ENCODE results near the gene KCNJ15. TPM values are rescaled to one million over a fixed set of nuclear protein-coding genes. Genes with fewer than 3 reads are reported as not detected.

KCNJ15 gene
- total RNA-seq, 2 donors from 2014 or later: 23.1 to 27.5 TPM

GRCh38 chr21:38333301-38334272, 76.8 kb downstream of the KCNJ15 start:
- Histone ChIP-seq H3K27ac (no peak overlapping the region), H3K9me3 (no peaks in the 10 kb centered on the region), H3K36me3 (replicated peaks in 1 of 2; ENCODE audit: insufficient read depth in 1 of 2, low read depth in 2 of 2) (no peaks in the 10 kb centered on the region), H3K4me3 (no peak overlapping the region), H3K4me1 (no peaks in the 10 kb centered on the region), H3K27me3 (no peaks in the 10 kb centered on the region)
- no peak for ATAC-seq
- no peak for DNase-seq
- intact Hi-C loops (cut with DNase I): no loop called here
- 69 to 75% methylated on average over 8 of the region's 8 CpGs for WGBS, 2 donors
- TF ChIP-seq CTCF (IDR thresholded peaks at IDR 0.05) (no peak), POLR2A (IDR thresholded peaks at IDR 0.05) (no peak)

DNA sequence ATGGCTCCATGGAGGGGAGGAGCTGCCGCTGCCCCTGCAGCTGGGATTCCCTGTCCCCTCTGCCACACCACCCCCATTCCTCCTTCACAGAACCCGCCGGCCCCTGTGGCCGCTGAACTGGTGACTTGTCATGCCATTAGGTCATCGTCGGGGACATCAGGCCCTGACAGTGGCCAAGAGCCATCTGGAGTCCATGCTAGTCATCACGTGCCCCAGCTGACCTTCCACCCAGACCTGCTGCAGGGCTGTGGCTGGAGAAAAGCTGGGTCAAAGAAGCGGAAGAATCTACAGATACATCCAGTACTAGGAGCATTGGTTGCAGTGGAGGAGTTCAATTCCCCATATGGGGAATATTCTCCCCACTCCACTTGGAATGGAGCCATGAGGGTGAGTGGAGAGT, 78.1 kb downstream of the KCNJ15 start:
- H3K27me3 ChIP-seq: no peaks in the 10 kb centered on the region
- no peak for TF ChIP-seq POLR2A (IDR thresholded peaks at IDR 0.05)
- no peak for TF ChIP-seq CTCF (IDR thresholded peaks at IDR 0.05)
- intact Hi-C loops (cut with DNase I): no loop called here
- no peaks in the 10 kb centered on the region for H3K9me3 ChIP-seq
- WGBS, 2 donors: 78 to 87% methylated on average over 6 to 8 of the region's 8 CpGs
- H3K4me3 ChIP-seq: no peak overlapping the region
- no peaks in the 10 kb centered on the region for H3K36me3 ChIP-seq (replicated peaks in 1 of 2; ENCODE audit: insufficient read depth in 1 of 2, low read depth in 2 of 2)
- DNase-seq (no peak), ATAC-seq (no peak)
- H3K4me1 ChIP-seq: no peaks in the 10 kb centered on the region
- no peak overlapping the region for H3K27ac ChIP-seq

GRCh38 chr21:38337793-38338192, 81.0 kb downstream of the KCNJ15 start:
- Histone ChIP-seq H3K36me3 (replicated peaks in 1 of 2; ENCODE audit: insufficient read depth in 1 of 2, low read depth in 2 of 2) (no peaks in the 10 kb centered on the region), H3K9me3 (no peaks in the 10 kb centered on the region), H3K4me1 (peaks cover 4% of the 10 kb centered on the region), H3K27ac (no peak overlapping the region), H3K4me3 (no peak overlapping the region), H3K27me3 (no peaks in the 10 kb centered on the region)
- intact Hi-C loops (cut with DNase I): no loop called here
- 82 to 94% methylated on average over 5 of the region's 5 CpGs for WGBS, 2 donors
- no peak for DNase-seq
- ATAC-seq: no peak
- TF ChIP-seq POLR2A (IDR thresholded peaks at IDR 0.05) (no peak), CTCF (IDR thresholded peaks at IDR 0.05) (no peak)

GRCh38 chr21:38340131-38340530, 83.3 kb downstream of the KCNJ15 start:
- Histone ChIP-seq H3K27ac (no peak overlapping the region), H3K4me1 (peaks cover 18% of the 10 kb centered on the region), H3K4me3 (no peak overlapping the region), H3K27me3 (no peaks in the 10 kb centered on the region), H3K36me3 (replicated peaks in 1 of 2; ENCODE audit: insufficient read depth in 1 of 2, low read depth in 2 of 2) (no peaks in the 10 kb centered on the region), H3K9me3 (no peaks in the 10 kb centered on the region)
- 73 to 90% methylated on average over 1 to 4 of the region's 4 CpGs for WGBS, 2 donors
- no peak for TF ChIP-seq POLR2A (IDR thresholded peaks at IDR 0.05)
- no peak for TF ChIP-seq CTCF (IDR thresholded peaks at IDR 0.05)
- intact Hi-C loops (cut with DNase I): no loop called here
- DNase-seq (no peak), ATAC-seq (no peak)

All from body of pancreas (tissue), 4 donors.